ENCODE measurements around the gene ATXN7.

Gene ATXN7

GRCh38 chr3:64022451-64023186, 159.0 kb downstream of the ATXN7 start:
- no peaks in the 10 kb centered on the region for H3K9me3 Mint-ChIP-seq

GRCh38 chr3:64023187-64023860, 159.7 kb downstream of the ATXN7 start, which contains the start of gene PSMD6:
TSS of gene PSMD6 (minus strand) at chr3:64023494. CDS start at chr3:64023419, 75 bp downstream.
- peak; percentile 96 for DNase-seq
- Mint-ChIP-seq H3K4me3 (peak within 1 kb of the TSS; percentile 89), H3K27me3 (peaks cover 12% of the 10 kb centered on the region), H3K27ac (peak within 1 kb of the TSS; percentile 90), H3K4me1 (peaks cover 26% of the 10 kb centered on the region), H3K9me3 (no peaks in the 10 kb centered on the region), H3K36me3 (ENCODE audit: low read depth) (peaks cover 26% of the 10 kb centered on the region)
- peak; percentile 95 for ATAC-seq

More at GRCh38 chr3:64022451-64023186, 159.0 kb downstream of the ATXN7 start:
- DNase-seq (peak; percentile 16), ATAC-seq (no peak)
- Mint-ChIP-seq H3K27me3 (peaks cover 7% of the 10 kb centered on the region), H3K4me3 (peak overlapping the region; percentile 89), H3K36me3 (ENCODE audit: low read depth) (peaks cover 33% of the 10 kb centered on the region), H3K4me1 (peaks cover 27% of the 10 kb centered on the region), H3K27ac (peak overlapping the region; percentile 90)

GRCh38 chr3:64023861-64024223, 160.2 kb downstream of the ATXN7 start:
- H3K9me3 Mint-ChIP-seq, result no peaks in the 10 kb centered on the region
- H3K36me3 Mint-ChIP-seq (ENCODE audit: low read depth), result peaks cover 23% of the 10 kb centered on the region
- peaks cover 25% of the 10 kb centered on the region for H3K4me1 Mint-ChIP-seq

GRCh38 chr3:64026346-64026745, 162.7 kb downstream of the ATXN7 start:
- H3K27ac Mint-ChIP-seq, result no peak overlapping the region
- ATAC-seq (no peak), DNase-seq (no peak)
- no peak overlapping the region for H3K4me3 Mint-ChIP-seq
- peaks cover 26% of the 10 kb centered on the region for H3K27me3 Mint-ChIP-seq
- H3K9me3 Mint-ChIP-seq, result no peaks in the 10 kb centered on the region
- peaks cover 11% of the 10 kb centered on the region for H3K36me3 Mint-ChIP-seq (ENCODE audit: low read depth)
- peaks cover 23% of the 10 kb centered on the region for H3K4me1 Mint-ChIP-seq

More at GRCh38 chr3:64023861-64024223, 160.2 kb downstream of the ATXN7 start:
- ATAC-seq (no peak), DNase-seq (no peak)
- H3K27me3 Mint-ChIP-seq, result peaks cover 15% of the 10 kb centered on the region
- H3K4me3 Mint-ChIP-seq, result peak overlapping the region; percentile 89
- H3K27ac Mint-ChIP-seq, result peak overlapping the region; percentile 90

GRCh38 chr3:64027658-64028057, 164.0 kb downstream of the ATXN7 start:
- no peak for DNase-seq

GRCh38 chr3:64028754-64029153, 165.1 kb downstream of the ATXN7 start:
- Mint-ChIP-seq H3K4me3 (no peak overlapping the region), H3K36me3 (ENCODE audit: low read depth) (no peaks in the 10 kb centered on the region), H3K9me3 (no peaks in the 10 kb centered on the region), H3K27me3 (peaks cover 26% of the 10 kb centered on the region), H3K27ac (no peak overlapping the region), H3K4me1 (peaks cover 9% of the 10 kb centered on the region)
- DNase-seq (no peak), ATAC-seq (no peak)

More at GRCh38 chr3:64027658-64028057, 164.0 kb downstream of the ATXN7 start:
- Mint-ChIP-seq H3K4me1 (peaks cover 13% of the 10 kb centered on the region), H3K9me3 (no peaks in the 10 kb centered on the region), H3K36me3 (ENCODE audit: low read depth) (no peaks in the 10 kb centered on the region), H3K27ac (no peak overlapping the region), H3K4me3 (no peak overlapping the region), H3K27me3 (peaks cover 26% of the 10 kb centered on the region)
- ATAC-seq, result no peak

- Mint-ChIP-seq H3K4me1 (peaks cover 6% of the 10 kb centered on the region), H3K27me3 (peaks cover 28% of the 10 kb centered on the region), H3K4me3 (no peak overlapping the region), H3K9me3 (no peaks in the 10 kb centered on the region), H3K27ac (no peak overlapping the region), H3K36me3 (ENCODE audit: low read depth) (no peaks in the 10 kb centered on the region)
- DNase-seq (no peak), ATAC-seq (no peak)
These were observed 165.6 kb downstream of the ATXN7 start for GRCh38 chr3:64029287-64029686.

GRCh38 chr3:64030741-64031140, 167.1 kb downstream of the ATXN7 start:
- ATAC-seq (peak; percentile 99), DNase-seq (peak; percentile 81)
- Mint-ChIP-seq H3K36me3 (ENCODE audit: low read depth) (no peaks in the 10 kb centered on the region), H3K27me3 (peaks cover 32% of the 10 kb centered on the region), H3K27ac (peak overlapping the region; percentile 74), H3K4me1 (peaks cover 6% of the 10 kb centered on the region), H3K4me3 (peak overlapping the region; percentile 69), H3K9me3 (no peaks in the 10 kb centered on the region)

GRCh38 chr3:64031540-64032508, 168.2 kb downstream of the ATXN7 start:
- Mint-ChIP-seq H3K27me3 (peaks cover 34% of the 10 kb centered on the region), H3K4me1 (peaks cover 6% of the 10 kb centered on the region), H3K9me3 (no peaks in the 10 kb centered on the region), H3K36me3 (ENCODE audit: low read depth) (no peaks in the 10 kb centered on the region), H3K27ac (no peak overlapping the region), H3K4me3 (no peak overlapping the region)
- ATAC-seq (no peak), DNase-seq (no peak)

GRCh38 chr3:64033069-64033468, 169.4 kb downstream of the ATXN7 start:
- Mint-ChIP-seq H3K27me3 (peaks cover 24% of the 10 kb centered on the region), H3K4me3 (no peak overlapping the region), H3K9me3 (no peaks in the 10 kb centered on the region), H3K27ac (no peak overlapping the region), H3K4me1 (peaks cover 6% of the 10 kb centered on the region), H3K36me3 (ENCODE audit: low read depth) (no peaks in the 10 kb centered on the region)
- ATAC-seq (no peak), DNase-seq (no peak)

GRCh38 chr3:64037084-64037483, 173.4 kb downstream of the ATXN7 start:
- H3K4me3 Mint-ChIP-seq, result no peak overlapping the region
- no peak for ATAC-seq
- no peaks in the 10 kb centered on the region for H3K36me3 Mint-ChIP-seq (ENCODE audit: low read depth)
- H3K27me3 Mint-ChIP-seq, result peaks cover 16% of the 10 kb centered on the region
- H3K27ac Mint-ChIP-seq, result no peak overlapping the region
- no peaks in the 10 kb centered on the region for H3K9me3 Mint-ChIP-seq
- H3K4me1 Mint-ChIP-seq, result no peaks in the 10 kb centered on the region
- DNase-seq, result no peak

GRCh38 chr3:64038253-64038767, 174.6 kb downstream of the ATXN7 start:
- H3K4me1 Mint-ChIP-seq, result no peaks in the 10 kb centered on the region
- no peaks in the 10 kb centered on the region for H3K36me3 Mint-ChIP-seq (ENCODE audit: low read depth)
- H3K27me3 Mint-ChIP-seq, result peaks cover 16% of the 10 kb centered on the region
- H3K4me3 Mint-ChIP-seq, result no peak overlapping the region
- H3K27ac Mint-ChIP-seq, result no peak overlapping the region
- no peaks in the 10 kb centered on the region for H3K9me3 Mint-ChIP-seq
- ATAC-seq (no peak), DNase-seq (no peak)

GRCh38 chr3:64039332-64039731, 175.7 kb downstream of the ATXN7 start:
- Mint-ChIP-seq H3K9me3 (no peaks in the 10 kb centered on the region), H3K4me3 (no peak overlapping the region), H3K27me3 (peaks cover 15% of the 10 kb centered on the region), H3K27ac (no peak overlapping the region), H3K4me1 (no peaks in the 10 kb centered on the region), H3K36me3 (ENCODE audit: low read depth) (no peaks in the 10 kb centered on the region)
- ATAC-seq (no peak), DNase-seq (no peak)

Data from activated naive CD8-positive, alpha-beta T cell treated with anti-CD3 and anti-CD28 coated beads, Interleukin-2, amount 50 U/mL, for 24 hours (primary cell).